ENCODE data around the gene SART3. TPM values are rescaled to one million over a fixed set of nuclear protein-coding genes. Genes with fewer than 3 reads are reported as not detected.
"Not testable (repeated sequence)": the region's sequence is repeated elsewhere in the genome, so short reads cannot be mapped to it uniquely, and the experiment has no call there.

SART3 gene
- total RNA-seq, 1 donor from 2014 or later, result 24.7 TPM

GRCh38 chr12:108567406-108568337, 6.7 kb upstream of the SART3 start:
- DNase-seq, result no peak
- no peak for ATAC-seq
- intact Hi-C loops (cut with micrococcal nuclease), result loop anchor here (10.0 kb wide), 1 partner anchor 387 kb away; no protein-coding TSS in a partner anchor

GRCh38 chr12:108566452-108566851, 5.5 kb upstream of the SART3 start:
- intact Hi-C loops (cut with micrococcal nuclease), result loop anchor here (10.0 kb wide), 1 partner anchor 388 kb away; no protein-coding TSS in a partner anchor
- ATAC-seq (no peak), DNase-seq (no peak)

- DNase-seq (peak; percentile 87), ATAC-seq (peak; percentile 11)
- intact Hi-C loops (cut with micrococcal nuclease), result loop anchor here (10.0 kb wide), 1 partner anchor 389 kb away; no protein-coding TSS in a partner anchor
These were observed 5.0 kb upstream of the SART3 start for GRCh38 chr12:108565976-108566375.

GRCh38 chr12:108565146-108565545, 4.2 kb upstream of the SART3 start:
- no peak for ATAC-seq
- DNase-seq, result no peak
- intact Hi-C loops (cut with micrococcal nuclease), result loop anchor here (10.0 kb wide), 1 partner anchor 390 kb away; no protein-coding TSS in a partner anchor

- ATAC-seq (no peak), DNase-seq (peak; percentile 38)
- intact Hi-C loops (cut with micrococcal nuclease), result loop anchor here (5.0 to 10.0 kb wide), 2 partner anchors 53 to 390 kb away; no protein-coding TSS in a partner anchor
These were observed 3.8 kb upstream of the SART3 start for GRCh38 chr12:108564724-108565123.

- no peak for ATAC-seq
- intact Hi-C loops (cut with micrococcal nuclease), result loop anchor here (5.0 to 10.0 kb wide), 2 partner anchors 54 to 391 kb away; no protein-coding TSS in a partner anchor
- no peak for DNase-seq
These were observed 2.8 kb upstream of the SART3 start for GRCh38 chr12:108563804-108564151.

- intact Hi-C loops (cut with micrococcal nuclease), result loop anchor here (5.0 to 10.0 kb wide), 2 partner anchors 54 to 392 kb away; no protein-coding TSS in a partner anchor
- ATAC-seq (peak; percentile 59), DNase-seq (peak; percentile 87)
These were observed 2.3 kb upstream of the SART3 start for GRCh38 chr12:108563136-108563803.

GRCh38 chr12:108562348-108563135, 1.6 kb upstream of the SART3 start, which contains the start of gene ISCU:
Gene ISCU (plus strand): TSS chr12:108562596. CDS start chr12:108562623, 27 bp downstream.
- intact Hi-C loops (cut with micrococcal nuclease), result loop anchor here (5.0 to 10.0 kb wide), 2 partner anchors 55 to 392 kb away; no protein-coding TSS in a partner anchor
- DNase-seq (peak; percentile 99), ATAC-seq (peak; percentile 87)

GRCh38 chr12:108561852-108562347, 927 bp upstream of the SART3 start:
- no peak for DNase-seq
- intact Hi-C loops (cut with micrococcal nuclease), result loop anchor here (5.0 to 10.0 kb wide), 2 partner anchors 55 to 393 kb away; no protein-coding TSS in a partner anchor
- ATAC-seq, result no peak

- intact Hi-C loops (cut with micrococcal nuclease), result loop anchor here (5.0 to 10.0 kb wide), 2 partner anchors 57 to 394 kb away; no protein-coding TSS in a partner anchor
- DNase-seq (no peak), ATAC-seq (no peak)
These were observed 652 bp downstream of the SART3 start for GRCh38 chr12:108560321-108560721.

GRCh38 chr12:108559748-108560147, 1.2 kb downstream of the SART3 start:
- intact Hi-C loops (cut with micrococcal nuclease), result loop anchor here (5.0 to 10.0 kb wide), 2 partner anchors 58 to 395 kb away; no protein-coding TSS in a partner anchor
- DNase-seq (no peak), ATAC-seq (no peak)

- DNase-seq (no peak), ATAC-seq (no peak)
- intact Hi-C loops (cut with micrococcal nuclease), result no loop called here
These were observed 1.8 kb downstream of the SART3 start for GRCh38 chr12:108559007-108559655.

- DNase-seq; intact Hi-C loops (cut with micrococcal nuclease); ATAC-seq: not testable (repeated sequence)
These were observed 5.6 kb downstream of the SART3 start for GRCh38 chr12:108555383-108555782.

GRCh38 chr12:108553799-108554198, 7.2 kb downstream of the SART3 start:
- ATAC-seq (no peak), DNase-seq (no peak)
- intact Hi-C loops (cut with micrococcal nuclease), result no loop called here

GRCh38 chr12:108551535-108551934, 9.4 kb downstream of the SART3 start:
- DNase-seq (no peak), ATAC-seq (no peak)
- intact Hi-C loops (cut with micrococcal nuclease), result no loop called here

- intact Hi-C loops (cut with micrococcal nuclease), result no loop called here
- no peak for DNase-seq
These were observed 11.9 kb downstream of the SART3 start for GRCh38 chr12:108548954-108549521.

GRCh38 chr12:108547686-108548085, 13.3 kb downstream of the SART3 start:
- intact Hi-C loops (cut with micrococcal nuclease), result no loop called here
- DNase-seq (peak; percentile 36), ATAC-seq (peak; percentile 85)

More at GRCh38 chr12:108548954-108549521, 11.9 kb downstream of the SART3 start:
- ATAC-seq, result no peak

- DNase-seq (no peak), ATAC-seq (no peak)
- intact Hi-C loops (cut with micrococcal nuclease), result no loop called here
These were observed 17.3 kb downstream of the SART3 start for GRCh38 chr12:108543652-108544051.

Data from left ventricle myocardium superior (tissue), 1 donor.